NK-92 (cell line): ENCODE data around the gene CCL3.
"Not testable (repeated sequence)": the region's sequence is repeated elsewhere in the genome, so short reads cannot be mapped to it uniquely, and the experiment has no call there.

ENCODE experiments used
- DNase-seq: peaks from one replicate; lab custom pipeline; 2025; ENCODE audit not compliant: unreplicated experiment; lab: John Stamatoyannopoulos, UW

Gene CCL3

DNA sequence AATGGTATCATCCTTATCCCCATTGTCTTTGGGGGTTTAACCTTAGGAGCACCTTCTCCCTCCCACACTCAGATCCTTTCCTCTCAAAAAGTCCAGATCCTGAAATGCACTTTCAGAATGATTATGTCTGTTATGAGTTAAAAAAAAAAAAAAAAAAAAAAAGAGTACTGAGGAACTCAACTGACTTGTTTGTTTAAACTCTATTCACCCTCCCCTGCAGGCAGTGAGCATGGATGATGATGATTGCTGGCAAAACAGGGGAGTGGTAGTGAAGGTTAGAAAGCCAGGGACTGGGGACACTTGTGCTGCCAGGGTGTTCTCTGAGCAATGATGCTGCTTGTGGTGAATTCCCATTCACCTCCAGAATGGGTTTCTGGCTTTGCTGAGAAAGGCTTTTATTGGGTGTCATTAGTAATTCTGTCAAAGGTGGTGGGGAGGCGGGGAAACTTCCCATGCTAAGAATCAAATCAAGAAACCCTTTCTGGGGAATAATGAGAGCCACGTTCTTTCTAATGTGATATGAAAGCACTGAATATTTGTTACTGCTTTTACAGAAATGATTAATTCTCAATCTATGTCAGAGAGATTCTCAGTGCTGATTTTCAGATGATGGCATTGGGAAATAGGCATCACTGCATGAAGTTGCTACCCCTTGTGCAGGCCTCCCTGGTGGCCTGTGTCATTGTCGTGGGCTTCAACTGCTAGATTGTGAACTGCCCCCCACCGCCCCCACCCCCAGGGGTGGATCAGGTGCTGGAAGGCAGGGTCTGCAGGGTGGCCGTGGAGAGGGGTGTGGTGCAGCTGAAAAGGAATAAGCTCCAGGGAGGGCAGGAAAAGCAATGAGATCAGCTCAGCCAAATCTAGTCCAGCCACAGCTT, 27.8 kb upstream of the CCL3 start:
- no peak for DNase-seq

DNA sequence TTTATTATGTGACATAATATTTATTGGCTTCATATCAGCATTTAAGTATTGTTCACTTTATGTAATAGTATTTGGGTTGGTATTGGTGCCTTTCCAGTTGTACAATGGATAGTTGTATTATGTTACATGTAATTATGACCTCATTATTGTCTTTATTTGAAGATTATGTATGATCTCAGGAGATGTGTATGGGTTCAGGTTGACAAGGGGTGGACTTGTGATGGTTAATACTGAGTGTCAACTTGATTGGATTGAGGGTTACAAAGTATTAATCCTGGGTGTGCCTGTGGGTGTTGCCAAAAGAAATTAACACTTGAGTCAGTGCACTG, 25.7 kb upstream of the CCL3 start:
- not testable (repeated sequence) for DNase-seq

DNA sequence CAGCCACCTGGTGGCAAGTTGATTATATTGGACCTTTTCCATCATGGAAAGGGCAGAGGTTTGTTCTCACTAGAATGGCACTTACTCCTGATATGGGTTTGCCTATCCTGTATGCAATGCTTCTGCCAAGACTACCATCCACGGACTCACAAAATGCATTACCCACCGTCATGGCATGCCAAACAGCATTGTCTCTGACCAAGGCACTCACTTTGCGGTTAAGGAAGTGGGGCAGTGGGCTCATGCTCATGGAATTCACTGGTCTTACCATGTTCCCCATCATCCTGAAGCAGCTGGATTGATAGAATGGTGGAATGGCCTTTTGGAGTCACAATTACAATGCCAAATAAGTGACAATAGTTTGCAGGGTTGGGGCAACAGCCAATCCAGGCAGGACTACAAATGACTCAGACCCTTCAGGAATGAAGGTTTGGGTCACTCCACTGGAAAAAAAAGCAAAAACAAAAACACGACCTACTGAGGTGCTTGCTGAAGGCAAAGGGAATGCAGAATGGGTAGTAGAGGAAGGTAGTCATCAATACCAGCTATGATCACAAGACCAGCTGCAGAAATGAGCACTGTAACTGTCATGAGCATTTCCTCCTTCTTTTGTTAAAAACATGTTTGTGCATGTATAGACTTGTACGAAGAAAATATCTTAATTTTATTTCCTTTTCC, 25.2 kb upstream of the CCL3 start:
- not testable (repeated sequence) for DNase-seq

DNA sequence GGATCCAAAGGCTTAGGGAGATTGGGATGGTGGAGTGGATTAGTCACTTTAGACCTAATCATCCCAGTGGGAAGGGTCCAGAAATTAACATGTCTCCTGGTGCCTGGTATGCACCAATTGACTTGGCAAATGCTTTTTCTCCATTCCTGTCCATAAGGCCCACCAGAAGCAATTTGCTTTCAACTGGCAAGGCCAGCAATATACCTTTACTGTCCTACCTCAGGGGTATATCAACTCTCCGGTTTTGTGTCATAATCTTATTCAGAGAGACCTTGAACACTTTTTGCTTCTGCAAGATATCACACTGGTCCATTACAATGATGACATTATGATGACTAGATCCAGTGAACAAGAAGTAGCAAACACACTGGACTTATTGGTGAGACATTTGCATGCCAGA, 23.2 kb upstream of the CCL3 start:
- not testable (repeated sequence) for DNase-seq

DNA sequence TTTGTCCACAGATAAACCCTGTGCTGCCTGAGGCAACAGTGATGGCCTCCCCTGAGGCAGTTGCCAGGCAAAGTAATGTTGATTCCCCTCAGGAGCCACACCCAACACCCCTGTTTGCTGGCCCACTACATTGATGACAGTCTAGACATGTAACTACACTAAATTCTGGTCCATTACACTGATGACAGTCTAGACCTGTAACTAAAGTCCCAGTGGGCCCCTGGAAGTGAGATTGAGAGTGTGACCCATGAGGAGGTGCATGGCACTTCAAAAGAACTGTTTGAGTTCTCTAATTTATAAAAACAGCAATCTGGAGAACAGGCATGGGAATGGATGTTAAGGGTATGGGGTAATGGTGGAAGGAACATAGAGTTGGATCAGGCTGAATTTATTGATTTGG, 22.6 kb upstream of the CCL3 start:
- no peak for DNase-seq

DNA sequence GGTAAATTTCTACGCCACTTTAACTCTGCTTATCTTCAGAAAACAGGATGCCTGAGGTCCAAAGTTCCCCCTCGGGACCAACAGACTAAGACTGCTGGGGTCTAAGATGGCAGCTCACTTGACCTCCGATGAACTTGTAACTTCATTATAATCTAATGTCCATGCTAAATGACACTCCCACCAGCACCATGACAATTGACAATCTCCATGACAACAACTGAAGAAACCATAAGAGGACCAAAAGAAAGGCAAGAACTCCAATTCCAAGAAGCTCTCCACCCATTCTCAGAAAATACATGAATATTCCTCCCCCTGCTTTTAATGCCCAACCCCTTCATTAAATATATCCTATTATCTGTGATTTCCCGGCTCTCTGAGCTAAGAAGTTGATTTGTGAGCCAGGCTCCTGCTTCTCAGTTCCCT, 21.1 kb upstream of the CCL3 start:
- no peak for DNase-seq

DNA sequence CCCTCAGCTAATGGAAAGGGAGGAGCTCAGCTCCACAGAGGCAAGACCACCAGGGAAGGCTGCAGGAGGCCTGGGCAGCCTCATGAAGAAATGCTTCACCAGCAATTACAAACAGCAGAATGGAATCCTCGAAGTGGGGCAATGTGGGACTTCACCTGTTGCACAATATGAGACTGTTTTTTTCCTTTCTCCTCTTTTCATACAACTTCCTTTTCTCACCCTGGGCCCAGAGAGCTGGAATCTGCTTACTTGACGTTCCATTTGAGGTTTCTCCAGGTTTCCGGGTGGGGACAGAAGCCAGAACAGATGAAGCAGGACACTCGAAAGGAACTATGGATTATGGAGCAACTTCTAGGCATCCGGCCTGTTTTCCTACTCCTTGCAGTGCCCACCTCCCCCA, 18.3 kb upstream of the CCL3 start:
- DNase-seq = not testable (repeated sequence)

DNA sequence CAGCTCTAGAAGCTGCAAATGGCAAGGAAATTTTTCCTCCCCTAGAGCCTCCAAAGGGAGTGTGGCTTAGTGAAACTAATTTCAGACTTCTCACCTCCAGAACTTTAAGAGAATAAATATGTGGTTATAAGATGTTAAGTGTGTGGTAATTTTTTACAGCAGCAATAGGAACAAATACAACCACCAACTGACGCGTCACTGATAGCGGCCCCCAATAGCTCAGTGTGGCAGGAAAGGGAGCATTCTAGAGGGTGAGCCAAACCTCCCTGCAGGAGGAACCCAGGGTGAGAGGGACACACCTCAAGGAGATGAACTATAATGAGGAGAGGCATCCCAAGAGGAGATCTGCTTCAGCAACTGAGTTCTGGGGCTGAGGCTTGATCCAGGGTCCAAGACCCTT, 17.7 kb upstream of the CCL3 start:
- DNase-seq = no peak

DNA sequence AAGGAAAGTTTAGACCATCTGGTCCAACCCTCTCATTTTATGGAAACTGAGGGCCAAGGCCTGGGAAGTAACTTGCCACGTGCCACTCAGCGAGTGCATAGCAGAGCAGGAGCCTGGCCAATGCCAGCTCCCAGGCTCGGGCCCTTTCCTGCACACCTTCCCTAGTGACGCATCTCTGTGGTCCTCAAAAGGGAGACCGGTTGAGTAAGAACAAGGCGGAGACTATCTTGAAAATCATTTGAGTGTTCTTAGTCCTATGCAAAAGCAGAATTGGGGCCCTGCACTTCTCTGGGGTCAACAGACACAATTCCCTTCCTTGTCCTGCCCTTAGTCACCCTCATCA, 16.5 kb upstream of the CCL3 start:
- no peak for DNase-seq

DNA sequence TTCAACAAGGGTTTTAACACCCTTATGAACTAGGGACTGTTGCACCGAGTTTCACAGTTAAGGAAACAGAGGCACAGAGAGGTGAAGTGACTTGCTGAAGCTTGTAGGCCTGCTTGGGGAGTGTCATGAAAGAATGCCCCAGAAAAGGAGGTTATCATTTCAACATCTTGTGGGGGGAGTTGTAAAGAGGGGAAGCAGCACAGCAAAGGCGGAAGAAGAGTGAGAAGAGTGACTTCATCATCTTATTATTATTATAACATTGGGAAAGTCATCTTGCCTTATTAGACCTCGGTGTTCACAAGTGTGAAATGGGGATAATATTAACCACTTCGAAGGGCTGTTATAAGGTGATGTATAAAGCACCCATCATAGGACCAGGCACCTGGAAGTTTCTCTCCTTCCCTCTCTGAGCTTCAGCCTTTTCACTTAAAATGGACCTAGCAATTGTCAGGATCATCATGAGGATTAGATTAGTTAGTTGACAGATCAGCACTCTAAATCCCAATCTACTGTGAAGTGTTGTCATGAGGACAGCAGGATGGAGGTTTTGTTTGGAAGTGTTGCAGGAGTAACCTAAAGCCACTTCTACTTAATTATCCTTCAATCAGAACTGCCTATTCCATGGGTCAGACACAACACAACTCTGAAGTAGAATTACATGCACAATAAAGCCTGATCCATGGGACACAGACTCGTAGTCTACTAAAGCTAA, 16.0 kb upstream of the CCL3 start:
- DNase-seq = no peak

DNA sequence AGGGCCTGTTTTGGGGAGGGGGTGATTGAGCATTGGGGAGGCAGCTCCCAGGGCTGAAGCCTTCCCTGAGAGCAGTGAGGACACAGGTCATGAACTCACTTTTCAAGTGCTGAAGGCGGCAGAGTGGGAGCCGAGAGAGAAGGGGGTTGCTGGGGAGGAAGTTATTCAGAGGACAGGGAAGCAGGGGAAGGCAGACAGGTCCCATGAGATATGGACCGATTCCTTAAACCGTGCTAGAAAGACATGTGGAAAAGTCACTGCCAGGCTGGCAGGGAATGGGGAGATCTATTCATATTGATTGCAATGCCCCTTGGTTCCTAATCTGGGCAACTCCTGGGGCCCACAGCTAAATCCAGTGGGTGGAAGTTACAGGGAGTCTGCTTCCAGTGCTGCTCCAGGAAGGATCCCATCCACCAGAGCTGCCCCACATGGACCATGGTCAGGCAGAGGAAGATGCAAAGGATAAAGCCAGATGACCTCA, 14.8 kb upstream of the CCL3 start:
- DNase-seq = no peak

DNA sequence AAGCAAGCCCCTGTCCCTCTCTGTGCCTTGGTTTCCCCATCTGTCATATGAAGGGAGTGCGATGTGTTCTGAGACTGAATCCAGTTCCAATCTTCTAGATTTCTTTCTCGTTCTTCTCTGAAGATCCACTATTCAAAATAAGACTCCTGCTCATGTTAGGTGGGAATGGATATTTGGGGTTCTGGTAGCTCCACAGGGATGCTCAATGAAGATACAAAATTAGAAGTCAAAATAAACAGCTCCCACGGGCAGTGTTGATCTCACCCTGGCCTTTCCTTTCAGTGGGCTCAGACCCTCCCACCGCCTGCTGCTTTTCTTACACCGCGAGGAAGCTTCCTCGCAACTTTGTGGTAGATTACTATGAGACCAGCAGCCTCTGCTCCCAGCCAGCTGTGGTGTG, 14.3 kb upstream of the CCL3 start:
- DNase-seq = not testable (repeated sequence)

DNA sequence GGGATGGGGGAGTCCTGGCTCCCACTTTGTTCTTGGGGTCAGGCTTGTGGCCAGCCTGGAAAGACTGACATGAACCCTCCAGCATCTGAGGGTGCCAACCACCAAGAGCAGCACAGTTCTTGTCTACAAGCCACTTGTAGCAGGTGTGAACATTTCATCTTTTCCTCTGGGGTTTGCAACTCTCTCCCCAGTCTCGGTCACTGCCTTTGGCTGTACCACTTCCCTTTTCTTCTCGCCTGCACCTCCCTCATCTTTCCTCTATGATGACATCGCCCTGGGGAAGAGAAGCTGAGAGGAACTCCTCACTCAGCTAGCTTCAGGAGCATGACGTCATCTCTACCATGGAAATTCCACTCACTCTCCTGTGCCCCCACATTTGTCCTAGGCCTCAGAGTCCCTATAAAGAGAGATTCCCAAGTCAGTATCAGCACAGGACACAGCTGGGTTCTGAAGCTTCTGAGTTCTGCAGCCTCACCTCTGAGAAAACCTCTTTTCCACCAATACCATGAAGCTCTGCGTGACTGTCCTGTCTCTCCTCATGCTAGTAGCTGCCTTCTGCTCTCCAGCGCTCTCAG, 13.5 kb upstream of the CCL3 start, which contains the start of gene CCL4:
Gene CCL4, plus strand, starts transcription at position 427 of the 575 bp plus-strand sequence. Its CDS starts 79 bp downstream, at position 506.
- not testable (repeated sequence) for DNase-seq

DNA sequence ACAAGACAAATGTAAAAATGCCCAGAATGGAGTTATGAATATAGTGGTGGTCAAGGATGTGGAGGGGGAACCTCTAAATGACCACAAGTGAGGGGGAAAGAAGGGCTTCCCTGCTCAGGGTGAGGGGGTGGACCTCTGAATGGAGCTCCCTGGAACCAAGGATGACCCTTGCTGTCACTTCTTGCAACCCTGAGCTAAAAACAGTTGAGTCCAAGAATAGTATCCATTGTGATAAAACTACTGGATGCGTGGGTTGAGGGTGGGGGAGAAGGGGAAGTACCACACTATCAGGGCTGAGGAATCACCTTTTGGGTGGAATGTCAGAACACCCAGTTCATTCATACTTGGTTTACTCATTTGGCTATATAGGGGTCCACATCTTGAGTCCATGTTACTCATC, 9.1 kb upstream of the CCL3 start:
- DNase-seq = not testable (repeated sequence)

DNA sequence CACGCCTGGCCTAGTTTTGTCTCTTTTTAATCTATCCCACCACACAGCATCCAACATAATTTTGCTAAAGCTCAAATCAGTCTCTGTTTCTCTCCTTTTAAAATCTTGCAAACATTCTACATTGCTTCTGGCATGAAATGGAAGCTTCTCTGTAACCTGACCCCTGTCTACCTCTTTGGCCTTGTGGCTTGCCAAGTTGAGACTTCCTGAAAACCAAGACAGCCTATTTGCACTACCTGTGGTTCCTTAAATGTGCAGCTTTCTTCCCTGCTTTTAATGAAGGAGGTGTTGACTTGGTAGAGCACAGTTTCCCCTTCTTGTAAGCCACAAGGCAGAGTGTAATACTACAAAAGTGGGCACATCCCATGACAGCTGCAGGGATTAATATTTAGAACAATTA, 6.0 kb upstream of the CCL3 start:
- no peak for DNase-seq

DNA sequence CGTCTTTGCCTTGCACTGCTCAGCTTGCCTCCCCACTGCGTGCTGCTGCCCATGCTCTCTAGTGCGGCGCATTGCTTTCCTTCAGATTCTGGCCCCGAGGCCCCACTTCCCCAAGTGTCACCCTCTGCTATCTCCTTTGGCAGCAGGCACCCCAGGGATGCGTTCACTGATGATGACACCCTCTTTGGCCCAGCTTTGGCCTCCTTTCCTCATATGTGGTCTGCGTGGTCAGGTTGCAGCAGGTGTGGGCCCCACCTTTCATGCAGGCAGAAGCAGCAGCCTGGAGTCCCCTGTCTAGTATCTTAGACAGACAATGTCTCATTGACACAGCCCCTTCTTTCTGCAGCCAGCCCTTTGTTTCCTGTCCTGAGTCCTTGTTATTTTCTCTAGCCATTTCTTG, 4.8 kb upstream of the CCL3 start:
- DNase-seq = no peak

DNA sequence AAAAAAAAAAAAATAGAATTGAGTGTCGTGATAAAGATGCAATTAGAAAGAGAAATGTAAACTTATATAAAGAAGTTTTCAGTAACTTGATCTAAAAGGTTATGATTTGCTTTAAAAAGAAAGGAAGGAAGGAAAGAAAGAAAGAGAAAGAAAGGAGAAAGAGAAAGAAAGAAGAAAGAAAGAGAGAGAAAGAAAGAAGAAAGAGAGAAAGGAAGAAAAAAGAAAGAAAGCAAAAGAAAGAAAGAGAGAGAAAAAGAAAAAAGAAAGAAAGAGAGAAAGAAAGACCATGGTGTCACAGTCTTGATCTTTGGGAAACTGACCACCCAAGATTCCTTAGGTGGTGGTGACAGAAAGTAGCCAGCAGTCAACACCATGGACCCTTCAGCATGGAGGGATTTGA, 4.3 kb upstream of the CCL3 start:
- no peak for DNase-seq

DNA sequence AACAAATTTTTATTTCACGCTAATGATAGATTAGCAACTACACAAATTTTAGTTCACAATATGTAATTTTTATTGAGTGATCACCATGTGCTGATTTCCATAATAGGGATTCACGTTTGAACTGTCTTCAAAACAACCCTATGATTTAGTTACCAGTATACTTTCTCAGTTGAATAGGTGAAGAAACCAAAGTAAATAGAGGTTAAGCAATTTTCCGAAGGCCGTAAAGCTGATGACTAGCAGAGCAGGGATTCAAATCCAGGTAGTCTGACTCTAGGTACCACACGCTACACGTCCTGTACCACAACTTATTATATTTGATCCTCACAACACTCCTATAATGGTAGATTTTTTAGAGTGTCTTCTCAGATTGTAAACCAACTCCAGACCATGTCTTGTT, 2.8 kb upstream of the CCL3 start:
- not testable (repeated sequence) for DNase-seq

DNA sequence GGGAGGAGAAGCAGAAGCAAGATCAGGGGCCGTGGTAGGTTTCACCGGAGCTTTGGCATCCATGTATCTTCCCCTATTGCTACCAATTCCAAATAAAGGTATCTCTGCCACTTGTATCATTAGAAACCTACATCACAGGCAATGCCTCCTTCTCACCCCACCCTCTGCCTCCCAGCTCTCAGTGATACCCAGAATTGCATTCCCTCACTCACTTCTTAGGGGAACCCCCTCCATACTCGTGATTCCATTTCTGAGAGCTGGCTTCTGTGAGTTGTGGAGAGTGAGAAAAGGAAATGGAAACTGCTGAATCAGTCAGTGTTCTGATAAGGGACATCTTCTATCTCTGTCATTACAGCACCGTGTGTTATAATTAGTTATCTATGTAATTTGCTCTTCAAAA, 2.3 kb upstream of the CCL3 start:
- no peak for DNase-seq

DNA sequence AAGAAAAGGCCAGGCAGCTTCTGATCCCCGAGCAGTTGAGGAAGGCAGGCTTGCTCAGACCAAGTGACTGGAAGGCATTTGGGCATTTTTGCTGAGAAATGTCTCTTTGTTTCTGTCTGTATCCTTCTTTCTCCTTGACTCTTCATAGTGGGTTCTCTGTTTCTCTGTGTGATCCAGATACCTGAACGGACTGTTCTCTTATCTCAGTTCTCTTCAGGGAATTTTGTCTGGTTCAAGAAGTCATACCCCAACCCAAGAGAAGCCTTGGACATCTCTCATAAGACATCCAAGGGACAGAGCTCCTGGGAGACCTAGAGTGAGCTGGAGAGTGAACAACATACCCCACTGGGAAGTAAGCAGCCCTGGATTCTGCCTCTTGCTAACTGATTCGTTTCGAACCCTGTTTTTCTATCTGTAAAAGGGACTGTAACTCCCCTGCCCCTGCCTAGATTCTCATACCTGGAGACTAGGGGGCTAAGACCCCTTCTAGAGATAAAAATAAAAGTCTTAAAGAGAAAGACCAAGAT, 541 bp downstream of the CCL3 start:
- DNase-seq = no peak

DNA sequence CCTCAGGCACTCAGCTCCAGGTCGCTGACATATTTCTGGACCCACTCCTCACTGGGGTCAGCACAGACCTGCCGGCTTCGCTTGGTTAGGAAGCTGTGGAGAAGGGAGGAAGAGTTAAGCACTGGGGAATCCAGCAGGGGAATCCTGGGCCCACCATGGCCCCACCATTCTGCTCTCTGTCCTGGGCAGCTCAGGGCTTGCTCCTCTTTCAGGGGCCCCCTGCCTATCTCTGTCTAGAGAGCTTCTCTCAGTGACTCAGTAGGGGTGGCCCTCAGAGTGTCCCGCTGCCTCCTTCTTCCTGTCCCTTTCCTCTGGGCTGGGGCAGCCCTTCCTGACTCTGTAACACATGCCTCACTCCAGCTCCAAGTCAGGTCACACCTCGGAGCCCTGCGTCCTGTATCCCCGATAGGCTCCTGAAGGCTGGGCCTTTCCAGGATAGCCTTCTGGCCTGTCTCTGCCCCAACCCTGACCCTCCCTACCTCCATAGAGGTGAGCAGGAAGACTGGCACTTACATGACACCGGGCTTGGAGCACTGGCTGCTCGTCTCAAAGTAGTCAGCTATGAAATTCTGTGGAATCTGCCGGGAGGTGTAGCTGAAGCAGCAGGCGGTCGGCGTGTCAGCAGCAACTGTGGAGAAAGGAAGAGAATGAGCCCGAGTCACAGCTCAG, 1.1 kb downstream of the CCL3 start:
- DNase-seq = no peak
